GM12874 (cell line): ENCODE data around the gene GPRC5B.

ENCODE experiments used
- CTCF ChIP-seq: IDR thresholded peaks from 2 replicates; pipeline ENCODE4 v1.5.1; 2011; ENCODE audit warnings: low read depth, mild to moderate bottlenecking, control low read depth, low read length, moderate library complexity; ENCODE audit not compliant: insufficient read depth

The GPRC5B gene

DNA sequence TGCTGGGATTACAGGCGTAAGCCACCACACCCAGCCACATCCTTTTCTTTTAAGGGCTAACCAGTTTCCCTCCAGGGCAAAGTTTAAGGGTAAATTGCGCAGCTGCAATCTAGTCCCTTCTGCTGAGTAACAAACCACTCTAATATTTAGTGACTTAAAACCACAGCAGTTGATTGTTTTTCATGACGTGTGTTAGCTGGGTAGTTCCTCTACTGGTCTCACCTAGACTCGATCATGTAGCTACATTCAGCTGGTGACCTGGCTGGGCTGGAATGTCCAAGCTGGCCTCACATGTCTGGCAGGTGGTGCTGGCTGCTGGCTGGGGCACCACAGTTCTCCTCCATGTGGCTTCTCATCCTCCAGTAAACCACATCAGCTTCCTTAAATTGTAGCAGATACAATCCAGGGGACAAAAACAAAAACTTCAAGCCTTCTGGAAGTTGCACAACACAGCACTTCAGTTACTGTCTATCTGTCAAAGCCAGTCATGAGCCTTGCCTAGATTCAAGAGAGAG, 75.5 kb downstream of the GPRC5B start:
- no peak for TF ChIP-seq CTCF

DNA sequence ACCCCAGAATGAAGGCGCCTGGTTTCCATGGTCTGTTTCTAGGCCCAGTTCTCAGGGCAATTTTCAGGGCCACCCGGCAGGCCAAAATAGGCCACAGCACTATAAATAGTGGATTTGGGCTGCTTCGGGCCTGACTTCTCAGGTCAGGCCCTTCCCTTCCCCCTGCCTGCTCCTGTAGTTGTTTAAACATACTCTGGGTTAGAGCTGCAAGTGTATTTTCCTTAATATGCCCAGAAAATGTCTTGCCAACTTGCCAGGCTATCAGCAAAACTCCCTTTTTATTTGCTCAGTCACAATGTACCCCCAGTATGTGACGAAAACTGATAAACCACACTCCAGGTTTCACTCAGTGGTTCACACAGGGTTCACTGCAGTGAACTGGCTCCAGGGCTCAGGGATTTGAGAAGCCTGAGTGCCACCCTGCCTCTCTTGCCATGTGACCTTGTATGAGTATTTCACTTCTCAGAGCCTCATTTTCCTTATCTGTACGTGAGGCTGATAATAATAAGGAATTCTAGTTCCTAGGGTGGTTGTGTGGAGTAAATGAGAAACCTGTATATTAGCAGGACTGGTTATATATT, 76.5 kb downstream of the GPRC5B start:
- TF ChIP-seq CTCF: no peak
